ENCODE measurements around the gene VWA2.

- TF ChIP-seq GATA2 (IDR thresholded peaks at IDR 0.05; ENCODE audit: low read depth, low read length) (no peak), GATA3 (IDR thresholded peaks at IDR 0.05; ENCODE audit: low read depth, low read length) (no peak)
Observed at GRCh38 chr10:114272696-114273095, 33.6 kb downstream of the VWA2 start.

Measured in SH-SY5Y (cell line).